Activated CD8-positive, alpha-beta T cell treated with anti-CD3 and anti-CD28 coated beads for 36 hours (primary cell): ENCODE results near the gene SCFD2. TPM values are rescaled to one million over a fixed set of nuclear protein-coding genes. Genes with fewer than 3 reads are reported as not detected.

Experiments
- ATAC-seq: fragments of 200-7000 bp; cut with Tn5 transposase; one replicate; pipeline ENCODE4 v1.10.0; 2021; ENCODE audit warnings: mild to moderate bottlenecking, moderate library complexity
- CTCF ChIA-PET: fragments of 350-600 bp; sonication (Branson Sonifier 250); formaldehyde crosslinking; loops from one replicate; lab custom pipeline; 2021; ENCODE audit warnings: antibody characterized with exemption; lab: Charles Lee
- POLR2A ChIA-PET: fragments of 350-600 bp; sonication (Branson Sonifier 250); formaldehyde crosslinking; loops from one replicate; lab custom pipeline; 2021; ENCODE audit warnings: antibody characterized with exemption; lab: Charles Lee
- DNase-seq: peaks from one replicate; pipeline ENCODE4 v3.0.0-alpha.2; 2020
- H3K27ac Mint-ChIP-seq: one replicate; pipeline ENCODE4 v1.8.0; 2021; ENCODE audit warnings: mild to moderate bottlenecking, mixed read lengths
- H3K27me3 Mint-ChIP-seq: one replicate; pipeline ENCODE4 v1.8.0; 2021; ENCODE audit warnings: mixed read lengths
- H3K36me3 Mint-ChIP-seq: one replicate; pipeline ENCODE4 v1.8.0; 2021; ENCODE audit warnings: low read depth, mixed read lengths
- H3K4me1 Mint-ChIP-seq: one replicate; pipeline ENCODE4 v1.8.0; 2021; ENCODE audit warnings: low read depth, mixed read lengths
- H3K4me3 Mint-ChIP-seq: one replicate; pipeline ENCODE4 v1.8.0; 2021; ENCODE audit warnings: mild to moderate bottlenecking, moderate library complexity, mixed read lengths
- H3K9me3 Mint-ChIP-seq: one replicate; pipeline ENCODE4 v1.8.0; 2021; ENCODE audit warnings: mixed read lengths
- intact Hi-C: fragments of 100-400 bp; cut with micrococcal nuclease; formaldehyde crosslinking; loops from one replicate; pipeline ENCODE4 v1.10.0; 2022
- total RNA-seq, 2 experiments: library from RNA; stranded (reverse); gene quantifications; one replicate each; pipeline ENCODE4 v1.2.3, GENCODE V29; 2021
- TF ChIP-seq, protein P1 (sequence below): fragments of 200-600 bp; IDR thresholded peaks from one replicate; pipeline ENCODE4 v1.8.0; 2022; ENCODE audit warnings: antibody characterized with exemption, mild to moderate bottlenecking

The SCFD2 gene
- total RNA-seq, 2 experiments from 2014 or later = 21.4 to 22.1 TPM

DNA sequence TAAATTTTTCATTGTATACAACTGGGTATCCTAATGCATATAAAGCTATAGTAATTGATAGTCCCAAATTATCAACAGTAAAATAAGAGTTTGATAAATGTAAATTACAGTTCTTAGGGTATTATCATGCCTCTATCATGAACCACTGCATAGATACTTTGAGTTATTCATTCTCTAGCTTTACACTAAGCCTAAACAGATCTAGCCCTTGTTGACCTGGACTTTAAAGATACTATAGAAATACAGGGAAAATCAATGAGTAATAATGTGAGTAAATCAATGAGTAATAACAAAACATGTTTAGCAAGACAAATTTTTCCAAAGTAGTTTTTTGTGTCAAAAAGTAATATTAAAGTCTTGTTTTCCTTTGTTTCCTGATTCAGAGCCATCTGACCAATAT lies 228.4 kb downstream of the SCFD2 start:
- Mint-ChIP-seq H3K9me3 (peaks cover 5% of the 10 kb centered on the region), H3K4me3 (no peak overlapping the region), H3K36me3 (peaks cover 39% of the 10 kb centered on the region), H3K4me1 (peaks cover 19% of the 10 kb centered on the region), H3K27ac (no peak overlapping the region), H3K27me3 (no peaks in the 10 kb centered on the region)
- POLR2A ChIA-PET = no interaction called here
- DNase-seq (no peak), ATAC-seq (no peak)
- intact Hi-C loops = no loop called here
- TF ChIP-seq, protein P1, sequence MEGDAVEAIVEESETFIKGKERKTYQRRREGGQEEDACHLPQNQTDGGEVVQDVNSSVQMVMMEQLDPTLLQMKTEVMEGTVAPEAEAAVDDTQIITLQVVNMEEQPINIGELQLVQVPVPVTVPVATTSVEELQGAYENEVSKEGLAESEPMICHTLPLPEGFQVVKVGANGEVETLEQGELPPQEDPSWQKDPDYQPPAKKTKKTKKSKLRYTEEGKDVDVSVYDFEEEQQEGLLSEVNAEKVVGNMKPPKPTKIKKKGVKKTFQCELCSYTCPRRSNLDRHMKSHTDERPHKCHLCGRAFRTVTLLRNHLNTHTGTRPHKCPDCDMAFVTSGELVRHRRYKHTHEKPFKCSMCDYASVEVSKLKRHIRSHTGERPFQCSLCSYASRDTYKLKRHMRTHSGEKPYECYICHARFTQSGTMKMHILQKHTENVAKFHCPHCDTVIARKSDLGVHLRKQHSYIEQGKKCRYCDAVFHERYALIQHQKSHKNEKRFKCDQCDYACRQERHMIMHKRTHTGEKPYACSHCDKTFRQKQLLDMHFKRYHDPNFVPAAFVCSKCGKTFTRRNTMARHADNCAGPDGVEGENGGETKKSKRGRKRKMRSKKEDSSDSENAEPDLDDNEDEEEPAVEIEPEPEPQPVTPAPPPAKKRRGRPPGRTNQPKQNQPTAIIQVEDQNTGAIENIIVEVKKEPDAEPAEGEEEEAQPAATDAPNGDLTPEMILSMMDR = no peak
- CTCF ChIA-PET = no interaction called here

DNA sequence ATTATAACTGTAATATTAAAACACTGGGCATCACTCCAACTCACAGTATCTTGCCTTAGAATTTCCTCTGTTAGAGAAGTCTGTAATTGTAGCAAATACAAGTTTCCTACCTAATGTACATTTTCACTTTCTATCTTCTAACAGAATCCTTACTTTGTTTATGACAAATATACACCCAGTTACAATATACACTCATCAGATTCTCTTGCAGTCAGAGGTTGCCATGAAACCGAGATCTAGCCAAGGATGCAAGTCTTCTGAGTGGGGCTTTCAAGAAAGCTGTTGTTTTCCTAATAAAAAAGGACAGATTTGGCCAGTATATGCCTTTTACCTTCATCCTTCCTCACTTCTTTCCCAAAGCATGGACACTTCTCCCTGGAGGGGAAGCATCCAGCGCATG lies 228.9 kb downstream of the SCFD2 start:
- intact Hi-C loops = no loop called here

DNA sequence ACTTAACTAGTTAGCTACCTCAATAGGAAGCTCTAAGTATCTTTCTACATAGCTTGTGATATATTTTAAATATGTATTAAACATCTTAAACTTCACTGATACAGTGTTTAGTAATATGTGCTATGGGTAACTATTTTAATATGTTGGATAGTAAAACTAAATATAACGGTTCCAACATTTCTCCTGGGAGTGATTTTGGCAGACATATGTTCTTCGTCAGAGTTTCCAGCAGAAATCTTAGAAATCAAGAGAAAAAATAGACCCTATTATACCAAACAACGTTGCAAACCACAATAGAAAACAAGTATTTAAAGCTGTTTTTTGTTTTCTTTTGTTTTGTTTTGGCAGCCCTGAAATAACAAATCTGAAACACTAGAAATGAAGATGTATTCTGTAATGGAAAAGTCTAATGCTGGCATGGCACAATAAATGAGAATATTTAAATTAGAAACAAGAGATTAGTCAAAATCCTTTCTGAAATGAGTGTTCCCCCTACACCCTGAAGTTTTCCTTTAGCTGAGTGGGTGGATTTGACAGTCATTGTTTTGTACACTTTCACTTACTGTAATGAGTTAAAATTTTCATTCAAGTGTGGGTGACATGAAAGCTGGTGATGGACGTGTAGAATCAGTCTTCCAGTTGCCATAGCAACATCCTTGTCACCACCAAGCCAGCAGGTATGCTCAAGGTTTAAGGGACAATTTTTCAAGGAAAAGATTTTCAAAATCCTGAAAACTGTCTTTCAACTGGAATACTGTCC lies 233.5 kb downstream of the SCFD2 start:
- DNase-seq (peak; percentile 48), ATAC-seq (peak; percentile 82)
- TF ChIP-seq, protein P1 = no peak
- Mint-ChIP-seq H3K4me3 (no peak overlapping the region), H3K27ac (peak overlapping the region; percentile 46), H3K27me3 (no peaks in the 10 kb centered on the region), H3K4me1 (peaks cover 25% of the 10 kb centered on the region), H3K36me3 (peaks cover 35% of the 10 kb centered on the region), H3K9me3 (peaks cover 4% of the 10 kb centered on the region)
- CTCF ChIA-PET = interaction anchor here (1.0 to 1.5 kb wide), 4 partner anchors 18 to 116 kb away, joined by 3 read pairs; no protein-coding TSS in a partner anchor
- intact Hi-C loops = no loop called here
- POLR2A ChIA-PET = no interaction called here

More for the DNA sequence above, 228.9 kb downstream of the SCFD2 start:
- Mint-ChIP-seq H3K4me1 (peaks cover 21% of the 10 kb centered on the region), H3K27ac (no peak overlapping the region), H3K4me3 (no peak overlapping the region), H3K36me3 (peaks cover 38% of the 10 kb centered on the region), H3K27me3 (no peaks in the 10 kb centered on the region), H3K9me3 (peaks cover 5% of the 10 kb centered on the region)
- TF ChIP-seq, protein P1 = no peak
- ChIA-PET POLR2A (no interaction called here), CTCF (interaction anchor here (0.5 kb wide), 1 partner anchor 108 kb away, joined by 3 read pairs; no protein-coding TSS in a partner anchor)
- ATAC-seq (no peak), DNase-seq (no peak)

DNA sequence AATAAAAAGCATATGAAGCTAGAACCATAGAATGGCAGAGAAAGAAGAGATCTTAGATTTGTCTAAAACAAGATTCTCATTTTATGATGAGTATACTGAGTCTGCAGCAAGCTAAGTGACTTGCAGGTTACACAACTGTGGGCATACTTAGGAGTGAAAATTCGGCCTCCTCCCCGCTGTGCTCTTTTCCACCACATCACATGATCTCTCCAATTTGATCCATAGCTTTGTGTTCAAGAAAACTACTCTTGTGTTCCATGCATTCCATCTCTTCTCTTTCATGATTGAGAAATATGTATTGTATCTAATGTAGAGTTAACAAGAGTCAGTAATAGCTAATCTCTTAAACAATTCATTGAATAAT lies 234.3 kb downstream of the SCFD2 start:
- no peaks in the 10 kb centered on the region for H3K27me3 Mint-ChIP-seq
- peaks cover 4% of the 10 kb centered on the region for H3K9me3 Mint-ChIP-seq
- peaks cover 36% of the 10 kb centered on the region for H3K36me3 Mint-ChIP-seq
- DNase-seq = no peak
- peaks cover 21% of the 10 kb centered on the region for H3K4me1 Mint-ChIP-seq
- no peak overlapping the region for H3K4me3 Mint-ChIP-seq
- H3K27ac Mint-ChIP-seq = peak overlapping the region; percentile 65
- TF ChIP-seq, protein P1 = no peak
- intact Hi-C loops = no loop called here
- CTCF ChIA-PET = interaction anchor here (1.0 to 1.5 kb wide), 3 partner anchors 18 to 115 kb away, joined by 3 read pairs; no protein-coding TSS in a partner anchor
- POLR2A ChIA-PET = no interaction called here
- no peak for ATAC-seq

DNA sequence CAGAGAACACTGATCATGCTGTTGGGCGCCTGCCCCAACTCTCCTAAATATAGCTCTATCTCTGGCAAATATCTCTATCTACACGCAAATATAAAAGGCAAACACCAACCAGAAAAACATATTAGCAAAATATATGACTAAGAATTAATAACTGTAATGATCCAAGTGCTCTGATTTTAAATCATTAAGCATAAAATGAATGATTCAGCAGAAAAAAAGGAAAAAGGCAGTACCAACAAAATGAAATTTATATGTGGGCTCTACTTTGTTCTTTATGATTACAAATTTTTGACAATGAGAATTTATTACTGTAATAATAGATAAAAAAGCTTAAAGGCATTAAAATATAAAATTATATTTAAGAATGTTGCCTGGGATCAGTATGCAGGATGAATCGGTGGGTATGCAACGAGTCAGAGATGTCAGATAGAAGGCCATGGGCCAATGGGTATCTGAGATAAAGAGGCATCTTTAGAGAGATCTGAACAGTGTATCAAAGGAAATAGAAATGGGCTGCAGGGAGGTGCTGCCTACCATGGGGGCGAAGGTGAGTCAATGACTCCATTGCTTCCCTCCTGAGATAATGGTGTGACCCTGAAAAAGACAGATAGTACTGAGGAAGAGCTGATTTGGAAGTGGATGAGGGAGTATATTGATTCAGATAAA lies 234.8 kb downstream of the SCFD2 start:
- Mint-ChIP-seq H3K4me3 (no peak overlapping the region), H3K36me3 (peaks cover 33% of the 10 kb centered on the region), H3K9me3 (peaks cover 4% of the 10 kb centered on the region), H3K27me3 (no peaks in the 10 kb centered on the region), H3K27ac (peak overlapping the region; percentile 65), H3K4me1 (peaks cover 21% of the 10 kb centered on the region)
- intact Hi-C loops = no loop called here
- ATAC-seq (peak; percentile 64), DNase-seq (peak; percentile 8)
- ChIA-PET POLR2A (no interaction called here), CTCF (interaction anchor here (1.0 to 1.5 kb wide), 3 partner anchors 17 to 115 kb away, joined by 3 read pairs; no protein-coding TSS in a partner anchor)
- TF ChIP-seq, protein P1 = no peak
